Progenitor cell of endocrine pancreas (in vitro differentiated cells): ENCODE measurements around the gene KIF1B. TPM values are rescaled to one million over a fixed set of nuclear protein-coding genes. Genes with fewer than 3 reads are reported as not detected.
A peak's percentile ranks its signal among the peaks of the same experiment; 100 is the strongest.

ENCODE experiments used
- DNase-seq: peaks from one replicate; pipeline ENCODE4 v3.0.0; 2021; ENCODE audit warnings: low spot score; ENCODE audit not compliant: unreplicated experiment
- H3K27ac Mint-ChIP-seq: 2 replicates; pipeline ENCODE4 v1.8.0; 2021; ENCODE audit warnings: mild to moderate bottlenecking, moderate library complexity, mixed read lengths
- H3K27me3 Mint-ChIP-seq: 2 replicates; pipeline ENCODE4 v1.8.0; 2021; ENCODE audit warnings: mixed read lengths
- H3K36me3 Mint-ChIP-seq: 2 replicates; pipeline ENCODE4 v1.8.0; 2022; ENCODE audit warnings: mixed read lengths; ENCODE audit not compliant: insufficient read depth
- H3K4me1 Mint-ChIP-seq: 2 replicates; pipeline ENCODE4 v1.8.0; 2021; ENCODE audit warnings: low read depth, mixed read lengths
- H3K4me3 Mint-ChIP-seq: 2 replicates; pipeline ENCODE4 v1.8.0; 2021; ENCODE audit warnings: low read depth, mild to moderate bottlenecking, moderate library complexity, mixed read lengths
- H3K9me3 Mint-ChIP-seq: 2 replicates; pipeline ENCODE4 v1.8.0; 2021; ENCODE audit warnings: low read depth, mixed read lengths
- CTCF ChIP-seq: fragments of 200-600 bp; sonication (generic); IDR thresholded peaks from one replicate; pipeline ENCODE4 v1.5.0; 2021; ENCODE audit warnings: antibody characterized with exemption, mild to moderate bottlenecking; ENCODE audit not compliant: unreplicated experiment
- total RNA-seq: library from RNA; stranded (reverse); gene quantifications from 2 replicates; pipeline ENCODE4 v1.2.1, GENCODE V29; 2021

KIF1B gene
- total RNA-seq, 1 donor from 2014 or later: 78.7 TPM

DNA sequence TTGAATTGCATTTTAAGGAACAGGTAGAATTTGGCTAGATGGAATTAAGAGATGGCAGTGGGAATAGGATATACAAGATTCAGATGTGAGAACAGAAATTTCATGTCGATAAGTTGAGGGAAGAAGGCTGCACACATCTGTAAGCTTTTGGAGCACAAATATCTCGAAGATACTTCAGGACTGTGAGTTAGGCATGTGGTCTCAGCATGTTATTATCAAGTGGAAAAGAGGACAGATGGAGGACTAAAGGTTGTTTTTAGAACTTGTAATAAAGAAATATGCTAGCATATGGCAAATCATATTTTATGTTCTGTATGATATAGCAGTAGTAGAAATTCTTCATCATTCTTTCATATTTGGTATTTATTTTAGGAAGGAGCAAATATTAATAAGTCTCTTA is 61.5 kb downstream of the KIF1B start:
- Mint-ChIP-seq H3K27me3 (no peaks in the 10 kb centered on the region), H3K36me3 (peaks cover 23% of the 10 kb centered on the region)

DNA sequence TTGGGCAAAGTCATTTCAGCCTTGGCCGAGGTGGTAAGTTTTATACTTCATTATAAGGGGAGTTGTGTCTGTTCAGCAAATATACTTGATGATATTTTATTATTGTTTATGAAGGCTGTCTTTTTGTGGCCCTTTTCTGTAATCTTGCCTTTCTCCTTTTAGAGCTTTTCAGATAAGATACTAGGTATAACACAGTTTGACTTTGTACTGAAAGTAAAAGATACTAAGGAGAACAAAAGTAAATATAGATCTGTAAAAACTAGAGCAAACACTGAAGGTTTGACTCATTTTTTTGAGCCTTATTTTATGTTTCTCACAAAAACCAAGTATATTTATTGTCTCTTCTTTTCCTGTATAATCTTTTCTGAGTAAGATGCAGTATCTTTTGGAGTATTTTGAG is 61.9 kb downstream of the KIF1B start:
- no peak for DNase-seq
- no peaks in the 10 kb centered on the region for H3K9me3 Mint-ChIP-seq
- peaks cover 22% of the 10 kb centered on the region for H3K36me3 Mint-ChIP-seq
- TF ChIP-seq CTCF: no peak
- no peak overlapping the region for H3K4me3 Mint-ChIP-seq
- peak overlapping the region; percentile 64 for H3K27ac Mint-ChIP-seq
- H3K27me3 Mint-ChIP-seq: no peaks in the 10 kb centered on the region
- peaks cover 27% of the 10 kb centered on the region for H3K4me1 Mint-ChIP-seq

More for the DNA sequence above, 61.5 kb downstream of the KIF1B start:
- no peak for TF ChIP-seq CTCF
- Mint-ChIP-seq H3K4me1 (peaks cover 27% of the 10 kb centered on the region), H3K4me3 (no peak overlapping the region), H3K9me3 (no peaks in the 10 kb centered on the region), H3K27ac (peak overlapping the region; percentile 64)
- DNase-seq: no peak

DNA sequence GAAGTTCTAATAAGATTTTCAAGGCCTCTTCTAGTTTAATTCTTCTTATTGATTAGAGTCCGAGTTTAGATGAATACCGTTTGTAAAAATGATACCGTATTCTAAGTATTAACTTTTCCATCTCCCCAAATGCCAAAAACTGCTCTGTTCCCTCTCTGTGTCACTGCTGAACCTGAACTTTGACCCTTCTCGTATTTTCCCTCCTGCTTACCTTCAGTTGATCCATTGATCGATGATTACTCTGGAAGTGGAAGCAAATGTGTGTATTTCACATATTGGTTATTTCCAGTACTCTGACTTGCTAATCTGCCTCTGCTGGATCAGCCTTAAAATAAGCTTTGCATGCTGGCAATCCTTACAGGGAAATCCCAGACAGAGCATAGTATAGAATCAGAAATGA is 68.5 kb downstream of the KIF1B start:
- TF ChIP-seq CTCF: no peak
- DNase-seq: no peak
- Mint-ChIP-seq H3K9me3 (no peaks in the 10 kb centered on the region), H3K36me3 (peaks cover 30% of the 10 kb centered on the region), H3K4me1 (peaks cover 10% of the 10 kb centered on the region), H3K27ac (peak overlapping the region; percentile 4), H3K27me3 (no peaks in the 10 kb centered on the region), H3K4me3 (no peak overlapping the region)

DNA sequence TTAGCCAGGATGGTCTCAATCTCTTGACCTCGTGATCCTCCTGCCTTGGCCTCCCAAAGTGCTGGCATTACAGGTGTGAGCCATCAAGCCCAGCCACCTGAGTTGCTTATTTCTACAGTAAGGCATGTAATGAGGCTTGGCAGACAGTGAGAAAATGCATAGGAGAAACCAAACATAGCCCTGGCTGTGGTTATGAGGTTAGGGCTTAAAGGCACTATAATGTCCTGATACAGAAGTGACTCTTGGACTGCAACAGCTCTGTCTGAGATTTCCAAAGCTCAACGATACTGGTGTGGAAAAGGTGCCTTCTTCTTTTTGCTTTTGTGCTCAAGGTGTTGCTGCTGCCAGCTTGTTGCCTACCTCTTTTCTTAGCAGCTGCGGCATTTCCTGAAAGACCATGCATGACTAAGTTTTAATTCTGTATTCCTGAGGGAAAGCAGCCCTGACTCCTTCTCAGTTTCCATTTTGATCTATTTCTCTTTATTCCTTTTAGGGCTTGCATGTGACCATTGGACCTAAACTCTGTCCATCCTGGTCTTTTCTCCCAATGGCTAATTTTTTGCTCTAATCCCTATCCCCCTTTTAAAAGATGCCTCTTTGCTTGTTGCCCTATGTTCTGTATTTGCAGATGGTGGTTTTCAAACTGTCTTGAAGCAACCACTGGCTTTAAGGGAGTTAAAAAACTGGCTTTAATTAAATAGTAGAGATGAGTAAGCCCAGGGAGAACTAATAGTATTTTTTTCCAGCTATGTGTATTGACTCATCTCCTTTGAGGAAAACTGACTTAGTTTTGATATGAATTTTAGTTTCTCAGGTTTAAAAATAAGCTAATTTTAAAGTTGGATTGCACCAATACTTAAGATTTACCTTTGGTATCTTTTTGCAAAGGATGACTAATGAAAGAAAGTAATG is 70.3 kb downstream of the KIF1B start:
- Mint-ChIP-seq H3K36me3 (peaks cover 29% of the 10 kb centered on the region), H3K27ac (no peak overlapping the region), H3K4me3 (no peak overlapping the region), H3K27me3 (no peaks in the 10 kb centered on the region), H3K4me1 (peaks cover 10% of the 10 kb centered on the region), H3K9me3 (no peaks in the 10 kb centered on the region)
- no peak for TF ChIP-seq CTCF
- no peak for DNase-seq

- no peak overlapping the region for H3K27ac Mint-ChIP-seq
- H3K36me3 Mint-ChIP-seq: peaks cover 21% of the 10 kb centered on the region
- DNase-seq: no peak
- H3K9me3 Mint-ChIP-seq: no peaks in the 10 kb centered on the region
- peaks cover 23% of the 10 kb centered on the region for H3K4me1 Mint-ChIP-seq
- H3K4me3 Mint-ChIP-seq: no peak overlapping the region
- no peaks in the 10 kb centered on the region for H3K27me3 Mint-ChIP-seq
- TF ChIP-seq CTCF: no peak
These were observed 73.1 kb downstream of the KIF1B start for GRCh38 chr1:10283318-10283984.
